ENCODE data around the gene OSBP2. TPM values are rescaled to one million over a fixed set of nuclear protein-coding genes. Genes with fewer than 3 reads are reported as not detected.

Gene OSBP2
- total RNA-seq, 1 donor from 2014 or later: 0.35 TPM

DNA sequence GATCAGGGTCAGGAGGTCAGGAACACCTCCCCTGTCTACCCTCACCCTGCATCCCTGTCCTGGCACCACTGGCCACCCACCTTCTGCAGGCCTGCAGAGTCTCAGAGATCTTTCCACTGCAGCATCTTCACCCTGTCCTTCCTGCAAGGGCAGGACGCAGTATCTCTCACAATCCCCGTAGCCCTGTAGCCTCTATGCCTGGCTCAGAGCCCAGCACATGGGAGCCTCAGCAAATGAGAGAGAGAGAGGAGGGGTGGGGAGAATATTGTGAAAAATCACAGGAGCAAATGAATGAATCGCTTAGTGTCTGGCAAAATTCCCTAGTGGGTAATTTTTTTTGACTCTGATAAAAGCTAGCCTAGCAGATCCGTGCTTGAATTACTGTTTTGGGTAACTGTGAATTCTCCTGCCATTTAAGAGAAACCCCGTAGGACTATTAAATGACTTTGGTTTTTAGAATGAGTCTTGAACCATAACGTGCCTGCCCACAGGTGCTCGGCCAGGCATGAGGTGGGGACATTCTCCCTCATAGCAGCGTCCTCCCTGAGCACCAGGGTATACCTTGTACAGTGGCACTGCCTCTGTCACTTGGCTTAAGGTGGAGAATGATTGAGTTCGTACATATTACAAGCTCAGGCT lies 182.4 kb downstream of the OSBP2 start:
- no peak overlapping the region for H3K4me3 Mint-ChIP-seq
- H3K4me1 Mint-ChIP-seq: no peaks in the 10 kb centered on the region
- no peaks in the 10 kb centered on the region for H3K9me3 Mint-ChIP-seq
- ChIA-PET POLR2A (no interaction called here), CTCF (no interaction called here)
- H3K36me3 Mint-ChIP-seq (ENCODE audit: low read depth): no peaks in the 10 kb centered on the region
- H3K27me3 Mint-ChIP-seq: no peaks in the 10 kb centered on the region
- ATAC-seq (ENCODE audit: low read depth) (no peak), DNase-seq (no peak)
- H3K27ac Mint-ChIP-seq: no peak overlapping the region
- TF ChIP-seq, protein P1, sequence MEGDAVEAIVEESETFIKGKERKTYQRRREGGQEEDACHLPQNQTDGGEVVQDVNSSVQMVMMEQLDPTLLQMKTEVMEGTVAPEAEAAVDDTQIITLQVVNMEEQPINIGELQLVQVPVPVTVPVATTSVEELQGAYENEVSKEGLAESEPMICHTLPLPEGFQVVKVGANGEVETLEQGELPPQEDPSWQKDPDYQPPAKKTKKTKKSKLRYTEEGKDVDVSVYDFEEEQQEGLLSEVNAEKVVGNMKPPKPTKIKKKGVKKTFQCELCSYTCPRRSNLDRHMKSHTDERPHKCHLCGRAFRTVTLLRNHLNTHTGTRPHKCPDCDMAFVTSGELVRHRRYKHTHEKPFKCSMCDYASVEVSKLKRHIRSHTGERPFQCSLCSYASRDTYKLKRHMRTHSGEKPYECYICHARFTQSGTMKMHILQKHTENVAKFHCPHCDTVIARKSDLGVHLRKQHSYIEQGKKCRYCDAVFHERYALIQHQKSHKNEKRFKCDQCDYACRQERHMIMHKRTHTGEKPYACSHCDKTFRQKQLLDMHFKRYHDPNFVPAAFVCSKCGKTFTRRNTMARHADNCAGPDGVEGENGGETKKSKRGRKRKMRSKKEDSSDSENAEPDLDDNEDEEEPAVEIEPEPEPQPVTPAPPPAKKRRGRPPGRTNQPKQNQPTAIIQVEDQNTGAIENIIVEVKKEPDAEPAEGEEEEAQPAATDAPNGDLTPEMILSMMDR (IDR thresholded peaks at IDR 0.05): no peak
- intact Hi-C loops (cut with micrococcal nuclease): no loop called here

DNA sequence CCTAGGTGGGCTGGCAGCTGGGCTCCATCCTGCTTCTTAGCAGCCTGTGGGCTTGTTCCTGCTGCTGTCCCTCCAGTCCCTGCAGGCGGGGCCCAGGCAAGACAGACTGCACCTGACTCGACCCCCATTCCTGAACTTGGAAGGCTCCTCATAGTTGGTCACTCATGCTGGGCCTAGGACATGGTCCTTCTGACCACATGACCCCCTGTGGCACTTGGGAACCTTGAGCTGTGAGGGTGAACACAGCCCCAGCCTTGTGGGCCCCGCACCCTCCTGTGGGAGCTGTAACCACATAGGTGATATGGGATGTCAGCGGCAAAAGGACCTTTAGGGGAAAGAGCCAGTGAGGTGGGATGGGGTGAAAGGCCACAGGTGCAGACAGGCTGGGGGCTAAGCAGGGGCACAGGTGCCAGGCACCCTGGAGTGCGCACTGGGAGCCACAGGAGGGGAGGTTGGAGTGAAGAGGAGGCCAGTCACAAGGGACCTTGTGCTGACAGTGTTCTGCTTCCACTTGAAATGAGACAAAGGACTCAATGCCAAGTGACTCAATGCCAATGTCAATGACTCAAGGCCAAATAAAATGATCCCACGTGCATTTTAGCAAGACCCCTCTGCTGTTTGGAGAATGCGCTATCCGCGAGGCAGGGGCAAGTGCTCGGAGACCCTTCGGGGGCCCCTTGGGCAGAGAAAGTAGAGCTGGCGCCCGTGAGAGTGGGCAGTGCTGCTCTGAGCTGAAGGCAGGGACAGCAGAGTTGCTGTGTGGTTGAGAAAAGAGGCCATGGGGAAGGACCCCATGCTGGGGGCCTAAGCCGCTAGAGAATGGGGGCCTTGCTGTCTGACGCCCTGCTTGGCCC lies 183.2 kb downstream of the OSBP2 start:
- no peaks in the 10 kb centered on the region for H3K27me3 Mint-ChIP-seq
- TF ChIP-seq, protein P1 (IDR thresholded peaks at IDR 0.05): no peak
- ChIA-PET CTCF (no interaction called here), POLR2A (no interaction called here)
- no peak overlapping the region for H3K4me3 Mint-ChIP-seq
- intact Hi-C loops (cut with micrococcal nuclease): no loop called here
- no peaks in the 10 kb centered on the region for H3K36me3 Mint-ChIP-seq (ENCODE audit: low read depth)
- H3K27ac Mint-ChIP-seq: no peak overlapping the region
- no peaks in the 10 kb centered on the region for H3K4me1 Mint-ChIP-seq
- no peak for ATAC-seq (ENCODE audit: low read depth)
- DNase-seq: no peak
- no peaks in the 10 kb centered on the region for H3K9me3 Mint-ChIP-seq

DNA sequence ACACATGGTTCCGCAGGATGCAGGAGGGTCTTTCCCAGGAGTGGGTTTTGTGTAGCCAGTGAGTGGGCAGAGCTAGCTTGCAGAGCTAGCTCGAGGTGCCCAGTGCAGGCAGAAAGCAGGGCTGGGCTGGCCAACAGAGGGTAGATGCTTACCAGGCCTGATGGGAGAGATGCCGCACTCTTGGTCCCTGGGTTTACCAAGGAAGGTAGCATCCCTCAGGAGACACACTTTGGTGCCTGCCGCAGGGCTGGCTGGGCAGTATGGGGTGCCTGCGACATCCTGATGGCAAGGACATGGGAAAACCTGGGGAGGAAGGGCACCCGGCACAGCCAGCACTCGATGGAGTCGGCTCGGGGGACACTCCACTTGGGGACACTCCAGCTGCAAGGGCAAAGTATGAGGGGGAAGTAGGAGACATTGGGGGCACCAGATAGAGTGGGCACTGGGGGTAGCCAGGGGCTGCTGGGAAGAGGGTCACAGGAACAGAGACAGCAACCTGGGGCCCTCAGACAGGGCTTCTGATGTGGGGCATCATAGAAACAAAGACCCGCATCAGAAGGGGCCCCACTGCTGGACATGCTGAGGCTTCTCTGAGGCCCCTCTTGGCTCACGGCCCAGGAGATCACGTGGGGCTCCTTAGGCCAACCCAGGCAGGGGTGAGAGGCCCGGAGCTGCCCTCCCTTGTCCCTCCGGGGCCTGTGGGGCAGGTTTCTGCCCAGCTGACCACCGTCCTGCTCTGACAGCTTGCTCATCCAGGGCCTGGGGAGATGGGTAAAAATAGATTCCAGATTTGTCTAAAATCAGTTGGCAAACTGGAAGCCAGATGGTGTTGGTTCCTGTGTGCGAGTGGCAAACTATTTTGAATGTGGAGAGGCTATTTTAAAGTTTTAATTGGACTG lies 184.1 kb downstream of the OSBP2 start:
- ATAC-seq (ENCODE audit: low read depth) (no peak), DNase-seq (no peak)
- Mint-ChIP-seq H3K4me1 (no peaks in the 10 kb centered on the region), H3K4me3 (no peak overlapping the region), H3K36me3 (ENCODE audit: low read depth) (no peaks in the 10 kb centered on the region), H3K27ac (no peak overlapping the region), H3K9me3 (no peaks in the 10 kb centered on the region), H3K27me3 (no peaks in the 10 kb centered on the region)
- CTCF ChIA-PET: no interaction called here
- intact Hi-C loops (cut with micrococcal nuclease): no loop called here
- POLR2A ChIA-PET: no interaction called here
- TF ChIP-seq, protein P1 (IDR thresholded peaks at IDR 0.05): no peak

GRCh38 chr22:30879415-30879797 lies 184.7 kb downstream of the OSBP2 start:
- ChIA-PET CTCF (no interaction called here), POLR2A (no interaction called here)
- DNase-seq: no peak
- TF ChIP-seq, protein P1 (IDR thresholded peaks at IDR 0.05): no peak
- intact Hi-C loops (cut with micrococcal nuclease): no loop called here
- Mint-ChIP-seq H3K4me3 (no peak overlapping the region), H3K9me3 (no peaks in the 10 kb centered on the region), H3K27ac (no peak overlapping the region), H3K4me1 (no peaks in the 10 kb centered on the region), H3K27me3 (no peaks in the 10 kb centered on the region), H3K36me3 (ENCODE audit: low read depth) (no peaks in the 10 kb centered on the region)
- ATAC-seq (ENCODE audit: low read depth): no peak

GRCh38 chr22:30880181-30880601 lies 185.5 kb downstream of the OSBP2 start:
- H3K27ac Mint-ChIP-seq: no peak overlapping the region
- H3K4me1 Mint-ChIP-seq: no peaks in the 10 kb centered on the region
- H3K4me3 Mint-ChIP-seq: no peak overlapping the region
- no peak for ATAC-seq (ENCODE audit: low read depth)
- ChIA-PET CTCF (no interaction called here), POLR2A (no interaction called here)
- no peak for DNase-seq
- TF ChIP-seq, protein P1 (IDR thresholded peaks at IDR 0.05): no peak
- intact Hi-C loops (cut with micrococcal nuclease): no loop called here
- H3K27me3 Mint-ChIP-seq: no peaks in the 10 kb centered on the region
- H3K9me3 Mint-ChIP-seq: no peaks in the 10 kb centered on the region
- no peaks in the 10 kb centered on the region for H3K36me3 Mint-ChIP-seq (ENCODE audit: low read depth)
